Loucy (cell line): ENCODE measurements around the gene TEX101.

Source experiments
- H2AFZ ChIP-seq: fragments of 200-600 bp; sonication (generic); 2 replicates; pipeline ENCODE4 v1.6.0; 2016; ENCODE audit warnings: antibody characterized with exemption, mild to moderate bottlenecking, low read length, moderate library complexity
- H3F3A ChIP-seq: fragments of 200-600 bp; 2 replicates; pipeline ENCODE4 v1.6.0; 2016; ENCODE audit warnings: antibody characterized with exemption, low read depth, mild to moderate bottlenecking
- H3K27me3 ChIP-seq: fragments of 200-600 bp; sonication (generic); 2 replicates; pipeline ENCODE4 v1.6.1; 2014; ENCODE audit warnings: low read length, mild to moderate bottlenecking; ENCODE audit not compliant: insufficient read depth, poor library complexity, severe bottlenecking
- H3K36me3 ChIP-seq: fragments of 200-600 bp; sonication (generic); 2 replicates; pipeline ENCODE4 v1.6.1; 2016; ENCODE audit warnings: low read length; ENCODE audit not compliant: insufficient read depth
- H3K4me1 ChIP-seq: fragments of 200-600 bp; sonication (generic); 2 replicates; pipeline ENCODE4 v1.5.1; 2014; ENCODE audit warnings: low read length, mild to moderate bottlenecking; ENCODE audit not compliant: insufficient read depth, poor library complexity, severe bottlenecking
- H3K4me2 ChIP-seq: fragments of 200-600 bp; sonication (generic); 2 replicates; pipeline ENCODE4 v1.6.0; 2014; ENCODE audit warnings: antibody characterized with exemption, low read length, low read depth, mild to moderate bottlenecking; ENCODE audit not compliant: poor library complexity, severe bottlenecking
- H3K4me3 ChIP-seq: fragments of 200-600 bp; sonication (generic); 2 replicates; pipeline ENCODE4 v1.5.1; 2014; ENCODE audit warnings: low read length, mild to moderate bottlenecking, mixed read lengths; ENCODE audit not compliant: poor library complexity, severe bottlenecking
- H3K79me2 ChIP-seq: fragments of 200-600 bp; sonication (generic); 2 replicates; pipeline ENCODE4 v1.6.1; 2014; ENCODE audit warnings: low read length; ENCODE audit not compliant: insufficient read depth
- H3K9ac ChIP-seq: fragments of 200-600 bp; sonication (generic); 2 replicates; pipeline ENCODE4 v1.6.0; 2014; ENCODE audit warnings: mild to moderate bottlenecking, low read depth, low read length, moderate library complexity; ENCODE audit not compliant: poor library complexity, severe bottlenecking
- H3K9me2 ChIP-seq: fragments of 200-600 bp; sonication (generic); replicated peaks from 2 replicates; pipeline ENCODE4 v1.6.1; 2016; ENCODE audit warnings: low read depth, low read length, mixed read lengths
- H3K9me3 ChIP-seq: fragments of 200-600 bp; sonication (generic); 2 replicates; pipeline ENCODE4 v1.6.1; 2014; ENCODE audit warnings: mild to moderate bottlenecking, antibody characterized with exemption, low read length, low read depth; ENCODE audit not compliant: insufficient read depth
- H4K20me1 ChIP-seq: fragments of 200-600 bp; sonication (generic); 2 replicates; pipeline ENCODE4 v1.6.0; 2014; ENCODE audit warnings: antibody characterized with exemption, low read length, mild to moderate bottlenecking; ENCODE audit not compliant: insufficient read depth, poor library complexity, severe bottlenecking
- EZH2phosphoT487 ChIP-seq: fragments of 200-600 bp; IDR thresholded peaks from 2 replicates; pipeline ENCODE4 v1.6.1; 2018; ENCODE audit warnings: antibody characterized with exemption, mild to moderate bottlenecking, moderate library complexity, borderline replicate concordance
- TF ChIP-seq, protein P1 (sequence below): fragments of 200-600 bp; sonication (generic); conservative IDR thresholded peaks from 2 replicates; pipeline ENCODE4 v1.5.1; 2014; ENCODE audit warnings: mild to moderate bottlenecking, antibody characterized with exemption, low read length

The TEX101 gene

DNA sequence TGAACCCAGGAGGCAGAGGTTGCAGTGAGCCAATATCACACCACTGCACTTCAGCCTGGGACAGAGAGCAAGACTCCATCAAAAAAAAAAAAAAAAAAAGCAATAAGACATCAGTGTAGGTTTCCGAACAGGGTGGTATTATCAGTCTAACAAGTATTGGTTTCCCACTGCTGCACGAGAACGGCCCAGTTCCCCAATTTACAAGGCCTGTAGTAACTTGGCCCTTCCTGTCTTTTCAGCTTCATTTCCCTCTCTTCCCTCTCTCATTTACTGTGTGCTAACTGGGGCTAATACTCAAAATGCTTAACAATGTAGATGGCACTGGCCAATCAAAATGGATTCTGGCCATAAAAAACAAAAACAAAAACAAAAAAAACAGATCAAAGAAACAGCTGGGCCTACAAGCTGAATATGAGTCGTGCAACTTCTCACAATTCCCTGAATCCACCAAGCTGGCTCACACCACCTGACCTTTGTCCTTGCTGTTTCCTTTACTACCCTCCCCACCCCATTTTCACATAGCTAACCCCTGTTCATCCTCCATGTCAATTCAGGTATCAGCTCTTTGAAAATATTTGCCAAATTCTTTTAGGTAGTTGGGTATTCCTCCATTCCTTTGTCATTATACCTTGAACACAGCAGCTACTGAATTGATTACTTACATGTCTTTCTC is 2.4 kb downstream of the TEX101 start:
- H3K4me3 ChIP-seq: no peak overlapping the region
- H3F3A ChIP-seq: no peaks in the 10 kb centered on the region
- no peak overlapping the region for H3K4me2 ChIP-seq
- H4K20me1 ChIP-seq: no peaks in the 10 kb centered on the region
- H2AFZ ChIP-seq: no peak overlapping the region
- H3K4me1 ChIP-seq: no peaks in the 10 kb centered on the region
- H3K36me3 ChIP-seq: no peaks in the 10 kb centered on the region
- H3K79me2 ChIP-seq: no peaks in the 10 kb centered on the region
- H3K9me2 ChIP-seq: no peaks in the 10 kb centered on the region
- no peaks in the 10 kb centered on the region for H3K27me3 ChIP-seq
- no peak for TF ChIP-seq EZH2phosphoT487
- TF ChIP-seq, protein P1, sequence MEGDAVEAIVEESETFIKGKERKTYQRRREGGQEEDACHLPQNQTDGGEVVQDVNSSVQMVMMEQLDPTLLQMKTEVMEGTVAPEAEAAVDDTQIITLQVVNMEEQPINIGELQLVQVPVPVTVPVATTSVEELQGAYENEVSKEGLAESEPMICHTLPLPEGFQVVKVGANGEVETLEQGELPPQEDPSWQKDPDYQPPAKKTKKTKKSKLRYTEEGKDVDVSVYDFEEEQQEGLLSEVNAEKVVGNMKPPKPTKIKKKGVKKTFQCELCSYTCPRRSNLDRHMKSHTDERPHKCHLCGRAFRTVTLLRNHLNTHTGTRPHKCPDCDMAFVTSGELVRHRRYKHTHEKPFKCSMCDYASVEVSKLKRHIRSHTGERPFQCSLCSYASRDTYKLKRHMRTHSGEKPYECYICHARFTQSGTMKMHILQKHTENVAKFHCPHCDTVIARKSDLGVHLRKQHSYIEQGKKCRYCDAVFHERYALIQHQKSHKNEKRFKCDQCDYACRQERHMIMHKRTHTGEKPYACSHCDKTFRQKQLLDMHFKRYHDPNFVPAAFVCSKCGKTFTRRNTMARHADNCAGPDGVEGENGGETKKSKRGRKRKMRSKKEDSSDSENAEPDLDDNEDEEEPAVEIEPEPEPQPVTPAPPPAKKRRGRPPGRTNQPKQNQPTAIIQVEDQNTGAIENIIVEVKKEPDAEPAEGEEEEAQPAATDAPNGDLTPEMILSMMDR: no peak
- H3K9me3 ChIP-seq: no peaks in the 10 kb centered on the region; the same call in 1 of the 2 replicates
- H3K9ac ChIP-seq: no peak overlapping the region

GRCh38 chr19:43420954-43421353 is 6.3 kb downstream of the TEX101 start:
- no peaks in the 10 kb centered on the region for H3K36me3 ChIP-seq
- no peaks in the 10 kb centered on the region for H3K4me1 ChIP-seq
- no peaks in the 10 kb centered on the region for H3K27me3 ChIP-seq
- no peaks in the 10 kb centered on the region for H3K79me2 ChIP-seq
- H3K9ac ChIP-seq: no peak overlapping the region
- TF ChIP-seq EZH2phosphoT487: no peak
- TF ChIP-seq, protein P1: no peak
- no peak overlapping the region for H2AFZ ChIP-seq
- no peaks in the 10 kb centered on the region for H3F3A ChIP-seq
- no peaks in the 10 kb centered on the region for H4K20me1 ChIP-seq
- H3K4me3 ChIP-seq: no peak overlapping the region
- no peaks in the 10 kb centered on the region for H3K9me2 ChIP-seq
- no peaks in the 10 kb centered on the region for H3K9me3 ChIP-seq
- H3K4me2 ChIP-seq: no peak overlapping the region

DNA sequence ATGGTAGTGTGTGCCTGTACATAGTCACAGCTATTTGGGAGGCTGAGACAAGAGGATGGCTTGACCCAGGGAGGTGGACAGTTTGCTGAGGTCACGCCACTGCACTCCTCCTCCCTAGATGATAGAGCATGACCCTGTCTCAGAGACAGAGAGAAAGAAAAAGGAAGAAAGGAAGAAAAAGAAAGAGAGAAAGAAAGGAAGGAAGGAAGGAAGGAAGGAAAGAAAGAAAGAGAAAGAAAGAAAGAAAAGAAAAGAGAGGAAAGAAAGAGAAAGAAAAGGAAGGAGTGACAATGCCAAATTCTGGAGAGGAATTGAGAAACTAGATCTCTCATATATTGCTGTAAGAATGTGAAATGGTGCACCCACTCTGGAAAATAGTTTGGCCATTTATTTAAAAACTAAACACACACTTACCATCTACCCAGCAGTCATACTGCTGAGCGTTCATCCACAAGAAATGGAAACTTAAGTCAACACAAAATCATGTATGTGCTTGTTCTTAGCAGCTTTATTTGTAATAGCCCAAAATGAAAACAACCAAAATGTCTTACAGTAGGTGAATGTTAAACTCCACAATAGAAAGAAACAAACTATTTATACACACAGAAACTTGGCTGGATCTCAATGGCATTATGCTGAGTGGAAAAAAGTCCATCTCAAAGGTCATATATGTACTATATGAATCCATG is 7.5 kb downstream of the TEX101 start:
- no peaks in the 10 kb centered on the region for H3K27me3 ChIP-seq
- H2AFZ ChIP-seq: no peak overlapping the region
- TF ChIP-seq, protein P1: no peak
- no peak for TF ChIP-seq EZH2phosphoT487
- H3K4me1 ChIP-seq: no peaks in the 10 kb centered on the region
- no peaks in the 10 kb centered on the region for H4K20me1 ChIP-seq
- H3K4me2 ChIP-seq: no peak overlapping the region
- no peaks in the 10 kb centered on the region for H3K9me2 ChIP-seq
- H3K79me2 ChIP-seq: no peaks in the 10 kb centered on the region
- H3K36me3 ChIP-seq: no peaks in the 10 kb centered on the region
- no peaks in the 10 kb centered on the region for H3K9me3 ChIP-seq
- no peak overlapping the region for H3K4me3 ChIP-seq
- H3F3A ChIP-seq: no peaks in the 10 kb centered on the region
- H3K9ac ChIP-seq: no peak overlapping the region
